Measurements from ENCODE around the gene CASZ1. TPM values are rescaled to one million over a fixed set of nuclear protein-coding genes. Genes with fewer than 3 reads are reported as not detected.

CASZ1 gene
- polyA plus RNA-seq, 3 donors = 0.30 to 3.7 (median 0.50) TPM

DNA sequence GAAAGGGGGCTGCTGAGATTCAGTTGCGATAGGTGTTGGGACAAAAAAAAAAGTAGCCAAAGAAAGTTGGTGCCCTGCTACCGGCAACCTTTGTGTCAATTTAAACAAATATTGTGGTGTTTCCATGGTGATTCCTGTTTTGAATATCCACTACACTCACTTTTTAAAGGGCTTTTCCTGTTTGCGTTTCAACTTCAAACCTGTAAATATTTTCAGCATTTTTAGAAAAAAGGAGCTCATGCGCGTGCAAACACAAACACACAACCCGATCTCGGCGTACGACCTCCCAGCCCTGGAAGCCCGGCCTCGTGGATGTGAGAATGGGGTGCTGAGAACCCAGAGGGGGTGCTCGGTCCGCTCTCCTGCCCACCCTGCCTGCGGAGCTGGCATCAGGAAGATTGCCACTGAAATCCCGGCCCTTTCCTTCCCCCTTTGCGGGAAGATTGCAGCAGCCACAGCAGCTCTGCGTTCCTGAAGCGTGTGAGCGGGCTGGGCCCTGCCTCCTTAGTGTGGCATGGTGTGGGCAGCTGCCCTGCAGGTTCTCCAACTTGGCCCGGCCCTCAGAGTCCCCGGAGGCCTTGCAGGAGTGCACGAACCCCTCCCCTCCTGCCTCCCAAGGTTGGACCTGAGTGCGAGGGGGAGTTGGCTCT is 34.8 kb downstream of the CASZ1 start:
- Histone ChIP-seq H3K4me3 (replicated peaks in 1 of 3; ENCODE audit: low read depth in 2 of 3, low read length in 3 of 3) (no peak overlapping the region), H2AFZ (ENCODE audit: insufficient read depth, low read depth, low read length, poor library complexity, severe bottlenecking) (no peak overlapping the region), H3K4me2 (replicated peaks; ENCODE audit: extremely low read depth, low read length, poor library complexity, severe bottlenecking) (no peak overlapping the region), H3K4me1 (ENCODE audit: control insufficient read depth in 1 of 2, insufficient read depth in 2 of 2, low read length in 2 of 2) (no peaks in the 10 kb centered on the region), H3K79me2 (ENCODE audit: insufficient read depth, low read length) (no peaks in the 10 kb centered on the region), H4K20me1 (ENCODE audit: insufficient read depth, low read length) (no peaks in the 10 kb centered on the region), H3K27ac (ENCODE audit: low read depth in 1 of 2, low read length in 2 of 2) (no peak overlapping the region), H3K36me3 (replicated peaks in 1 of 2; ENCODE audit: control insufficient read depth in 1 of 2, insufficient read depth in 2 of 2, low read length in 2 of 2) (no peaks in the 10 kb centered on the region), H3K9ac (ENCODE audit: insufficient read depth, low read length, poor library complexity, severe bottlenecking) (no peak overlapping the region), H3K9me3 (replicated peaks in 1 of 2; ENCODE audit: control insufficient read depth in 1 of 2, insufficient read depth in 1 of 2, low read length in 2 of 2) (no peaks in the 10 kb centered on the region), H3K27me3 (ENCODE audit: control insufficient read depth in 2 of 2, insufficient read depth in 2 of 2, low read length in 2 of 2) (no peaks in the 10 kb centered on the region)
- Mint-ChIP-seq H3K4me1 (no peaks in the 10 kb centered on the region), H3K27ac (no peak overlapping the region), H3K36me3 (no peaks in the 10 kb centered on the region), H3K9me3 (no peaks in the 10 kb centered on the region), H3K27me3 (ENCODE audit: low read depth in 3 of 3) (peaks cover 0 to 13% (median 5%) of the 10 kb centered on the region in 3 donors), H3K4me3 (no peak overlapping the region)
- 86% methylated on average over 11 of the region's 23 CpGs for WGBS (ENCODE audit: insufficient coverage)
- TF ChIP-seq, protein P1, sequence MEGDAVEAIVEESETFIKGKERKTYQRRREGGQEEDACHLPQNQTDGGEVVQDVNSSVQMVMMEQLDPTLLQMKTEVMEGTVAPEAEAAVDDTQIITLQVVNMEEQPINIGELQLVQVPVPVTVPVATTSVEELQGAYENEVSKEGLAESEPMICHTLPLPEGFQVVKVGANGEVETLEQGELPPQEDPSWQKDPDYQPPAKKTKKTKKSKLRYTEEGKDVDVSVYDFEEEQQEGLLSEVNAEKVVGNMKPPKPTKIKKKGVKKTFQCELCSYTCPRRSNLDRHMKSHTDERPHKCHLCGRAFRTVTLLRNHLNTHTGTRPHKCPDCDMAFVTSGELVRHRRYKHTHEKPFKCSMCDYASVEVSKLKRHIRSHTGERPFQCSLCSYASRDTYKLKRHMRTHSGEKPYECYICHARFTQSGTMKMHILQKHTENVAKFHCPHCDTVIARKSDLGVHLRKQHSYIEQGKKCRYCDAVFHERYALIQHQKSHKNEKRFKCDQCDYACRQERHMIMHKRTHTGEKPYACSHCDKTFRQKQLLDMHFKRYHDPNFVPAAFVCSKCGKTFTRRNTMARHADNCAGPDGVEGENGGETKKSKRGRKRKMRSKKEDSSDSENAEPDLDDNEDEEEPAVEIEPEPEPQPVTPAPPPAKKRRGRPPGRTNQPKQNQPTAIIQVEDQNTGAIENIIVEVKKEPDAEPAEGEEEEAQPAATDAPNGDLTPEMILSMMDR (IDR thresholded peaks at IDR 0.05) = no peak
- intact Hi-C loops (cut with micrococcal nuclease) = no loop called here
- no peak for DNase-seq

DNA sequence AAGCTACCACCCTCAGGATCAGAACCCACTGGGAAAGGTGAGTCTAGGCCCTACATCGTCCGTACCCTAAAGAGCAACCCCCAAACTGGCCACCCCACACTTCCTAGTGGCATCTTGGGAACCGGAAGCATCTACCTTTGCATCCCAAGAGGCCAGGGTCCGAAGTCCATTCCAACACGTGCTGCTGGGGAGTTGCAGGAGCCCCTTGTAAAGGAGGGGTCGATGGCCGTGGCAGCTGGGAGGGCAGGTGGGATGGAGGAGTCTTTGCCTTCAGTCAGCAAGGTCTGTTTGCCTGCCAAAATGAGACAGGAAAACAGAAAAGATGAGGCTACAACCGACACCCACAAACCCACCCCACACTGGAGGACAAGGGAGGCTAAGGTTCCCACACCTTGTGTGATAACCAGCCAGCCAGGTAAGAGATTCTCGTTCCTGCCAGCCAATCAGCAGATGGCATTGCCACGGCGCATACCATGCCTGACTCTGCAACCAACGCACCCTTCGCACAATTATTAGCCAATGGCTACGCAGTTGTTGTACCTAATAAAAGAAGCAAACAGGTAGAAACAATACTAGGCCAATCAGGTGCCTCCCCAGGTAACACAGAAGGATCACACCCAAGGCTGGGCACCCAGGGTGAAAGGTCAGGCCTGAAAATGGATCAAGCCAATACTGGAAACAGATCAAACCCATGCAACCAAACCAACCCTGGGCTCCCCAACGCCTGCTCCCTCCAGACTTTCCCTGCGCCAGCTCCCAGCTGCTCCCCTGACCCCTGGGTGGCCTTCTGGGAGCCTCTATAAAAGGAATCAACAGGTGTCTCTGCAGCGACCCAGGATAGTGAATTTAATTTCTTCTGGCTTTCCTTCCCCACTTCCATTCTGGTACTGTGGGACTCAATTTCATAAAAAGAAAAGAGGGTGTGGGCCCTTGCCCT is 35.6 kb downstream of the CASZ1 start:
- Mint-ChIP-seq H3K4me1 (peaks cover 3% of the 10 kb centered on the region), H3K27ac (no peak overlapping the region)
- TF ChIP-seq, protein P1 (IDR thresholded peaks at IDR 0.05) = no peak

More for the DNA sequence above, 35.6 kb downstream of the CASZ1 start:
- WGBS (ENCODE audit: insufficient coverage) = 92% methylated on average over 15 of the region's 17 CpGs
- Histone ChIP-seq H2AFZ (ENCODE audit: insufficient read depth, low read depth, low read length, poor library complexity, severe bottlenecking) (no peak overlapping the region), H3K27me3 (ENCODE audit: control insufficient read depth in 2 of 2, insufficient read depth in 2 of 2, low read length in 2 of 2) (no peaks in the 10 kb centered on the region), H3K9ac (ENCODE audit: insufficient read depth, low read length, poor library complexity, severe bottlenecking) (no peak overlapping the region), H3K36me3 (replicated peaks in 1 of 2; ENCODE audit: control insufficient read depth in 1 of 2, insufficient read depth in 2 of 2, low read length in 2 of 2) (no peaks in the 10 kb centered on the region), H3K4me3 (replicated peaks in 1 of 3; ENCODE audit: low read depth in 2 of 3, low read length in 3 of 3) (no peak overlapping the region), H3K4me2 (replicated peaks; ENCODE audit: extremely low read depth, low read length, poor library complexity, severe bottlenecking) (no peak overlapping the region), H3K27ac (ENCODE audit: low read depth in 1 of 2, low read length in 2 of 2) (no peak overlapping the region), H3K9me3 (replicated peaks in 1 of 2; ENCODE audit: control insufficient read depth in 1 of 2, insufficient read depth in 1 of 2, low read length in 2 of 2) (no peaks in the 10 kb centered on the region), H3K79me2 (ENCODE audit: insufficient read depth, low read length) (no peaks in the 10 kb centered on the region), H3K4me1 (ENCODE audit: control insufficient read depth in 1 of 2, insufficient read depth in 2 of 2, low read length in 2 of 2) (no peaks in the 10 kb centered on the region), H4K20me1 (ENCODE audit: insufficient read depth, low read length) (no peaks in the 10 kb centered on the region)
- H3K36me3 Mint-ChIP-seq = no peaks in the 10 kb centered on the region
- intact Hi-C loops (cut with micrococcal nuclease) = no loop called here
- no peak overlapping the region for H3K4me3 Mint-ChIP-seq
- no peaks in the 10 kb centered on the region for H3K9me3 Mint-ChIP-seq
- H3K27me3 Mint-ChIP-seq (ENCODE audit: low read depth in 3 of 3) = peaks cover 0 to 13% (median 5%) of the 10 kb centered on the region in 3 donors
- no peak for DNase-seq

All from CD14-positive monocyte (primary cell).